Esophagus muscularis mucosa (tissue), 4 donors: ENCODE data around the gene KMT2D. TPM values are rescaled to one million over a fixed set of nuclear protein-coding genes. Genes with fewer than 3 reads are reported as not detected.

ENCODE experiments used
- DNase-seq: peaks from one replicate; pipeline ENCODE4 v3.0.0-alpha.2; 2017; ENCODE audit errors: extremely low spot score
- H3K27ac ChIP-seq, 4 donors: fragments of 200-600 bp; sonication (generic); replicated peaks in 1 of 4; 1 replicate in 3 of 4; 2 replicates in 1 of 4; pipeline ENCODE4 v1.5.1; 2016 to 2019; ENCODE audit warnings: mild to moderate bottlenecking in 1 of 4
- H3K27me3 ChIP-seq, 4 donors: fragments of 200-600 bp; sonication (generic); one replicate each; pipeline versions ENCODE4 v1.5.1 to v1.6.0; 2016 to 2019
- H3K36me3 ChIP-seq, 4 donors: fragments of 200-600 bp; sonication (generic); one replicate each; pipeline ENCODE4 v1.5.1; 2016 to 2019
- H3K4me1 ChIP-seq, 4 donors: fragments of 200-600 bp; sonication (generic); one replicate each; pipeline ENCODE4 v1.5.1; 2016 to 2019
- H3K4me3 ChIP-seq, 4 donors: fragments of 200-600 bp; sonication (generic); 1 replicate in 2 of 4; 2 replicates in 2 of 4; pipeline ENCODE4 v1.5.1; 2016 to 2019; ENCODE audit warnings: mild to moderate bottlenecking in 4 of 4, moderate library complexity in 1 of 4
- H3K9me3 ChIP-seq, 4 donors: fragments of 200-600 bp; sonication (generic); 1 replicate in 3 of 4; 2 replicates in 1 of 4; pipeline ENCODE4 v1.5.1; 2016 to 2019
- EP300 ChIP-seq: sonication (generic); formaldehyde crosslinking; IDR thresholded peaks from one replicate; pipeline ENCODE4 v1.6.1; 2017; ENCODE audit warnings: antibody characterized with exemption
- POLR2A ChIP-seq: fragments of 450-650 bp; IDR thresholded peaks from one replicate; pipeline ENCODE4 v1.6.1; 2017; ENCODE audit warnings: antibody characterized with exemption, moderate library complexity, mild to moderate bottlenecking, low read depth
- POLR2AphosphoS5 ChIP-seq, 2 donors: sonication (generic); formaldehyde crosslinking; IDR thresholded peaks; one replicate each; pipeline ENCODE4 v1.6.1; 2017; ENCODE audit warnings: antibody characterized with exemption in 2 of 2
- WGBS: methylation state at CpG from one replicate; pipeline ENCODE4 v1.1.5; 2018; 5-methylcytosine and 5-hydroxymethylcytosine counted together
- intact Hi-C: fragments of 100-400 bp; cut with DNase I; formaldehyde crosslinking; loops from one replicate; pipeline ENCODE4 v1.15.1; 2023
- total RNA-seq, 4 donors: library from RNA; depleted of rRNA; stranded (reverse); fragments of >200 nt; gene quantifications; one replicate each; pipeline versions ENCODE4 v1.1.0 to v1.2.1, GENCODE V29; 2016
- TF ChIP-seq, protein P1 (sequence below), 3 experiments: fragments of 200-600 bp in 2 of 3; fragments of 450-650 bp in 1 of 3; sonication (generic) in 2 of 3; IDR thresholded peaks; one replicate each; pipeline ENCODE4 v1.5.1; 2017 to 2019; ENCODE audit warnings: antibody characterized with exemption in 3 of 3, mild to moderate bottlenecking in 2 of 3, moderate library complexity in 1 of 3

Gene KMT2D
- total RNA-seq, 4 donors from 2014 or later: 47.2 to 85.2 (median 76.2) TPM

DNA sequence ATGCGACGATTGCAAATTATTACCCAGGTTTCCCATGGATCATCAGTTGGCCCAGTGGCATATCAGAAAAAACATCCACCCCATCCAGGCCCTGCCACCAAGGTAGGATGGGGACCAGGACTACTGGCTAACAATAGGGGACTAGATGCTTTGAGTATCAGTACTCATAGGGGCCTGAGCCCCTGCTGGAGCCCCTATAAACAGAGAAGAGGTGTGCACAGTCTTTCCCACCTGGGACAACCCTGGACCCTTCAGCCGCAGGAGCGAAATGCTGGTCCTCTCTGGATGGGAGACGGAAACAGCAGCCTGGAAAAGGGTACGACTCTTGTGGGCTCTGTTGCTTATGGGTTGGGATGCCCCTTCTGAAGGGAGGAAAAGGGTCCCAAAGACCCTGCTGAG is 28.3 kb upstream of the KMT2D start:
- TF ChIP-seq POLR2A (no peak), EP300 (no peak), POLR2AphosphoS5 (IDR thresholded peaks at IDR 0.05) (no peak)
- TF ChIP-seq, protein P1, sequence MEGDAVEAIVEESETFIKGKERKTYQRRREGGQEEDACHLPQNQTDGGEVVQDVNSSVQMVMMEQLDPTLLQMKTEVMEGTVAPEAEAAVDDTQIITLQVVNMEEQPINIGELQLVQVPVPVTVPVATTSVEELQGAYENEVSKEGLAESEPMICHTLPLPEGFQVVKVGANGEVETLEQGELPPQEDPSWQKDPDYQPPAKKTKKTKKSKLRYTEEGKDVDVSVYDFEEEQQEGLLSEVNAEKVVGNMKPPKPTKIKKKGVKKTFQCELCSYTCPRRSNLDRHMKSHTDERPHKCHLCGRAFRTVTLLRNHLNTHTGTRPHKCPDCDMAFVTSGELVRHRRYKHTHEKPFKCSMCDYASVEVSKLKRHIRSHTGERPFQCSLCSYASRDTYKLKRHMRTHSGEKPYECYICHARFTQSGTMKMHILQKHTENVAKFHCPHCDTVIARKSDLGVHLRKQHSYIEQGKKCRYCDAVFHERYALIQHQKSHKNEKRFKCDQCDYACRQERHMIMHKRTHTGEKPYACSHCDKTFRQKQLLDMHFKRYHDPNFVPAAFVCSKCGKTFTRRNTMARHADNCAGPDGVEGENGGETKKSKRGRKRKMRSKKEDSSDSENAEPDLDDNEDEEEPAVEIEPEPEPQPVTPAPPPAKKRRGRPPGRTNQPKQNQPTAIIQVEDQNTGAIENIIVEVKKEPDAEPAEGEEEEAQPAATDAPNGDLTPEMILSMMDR (IDR thresholded peaks at IDR 0.05): no peak
- Histone ChIP-seq H3K36me3 (no peaks in the 10 kb centered on the region), H3K4me1 (peaks cover 46 to 67% (median 63%) of the 10 kb centered on the region in 4 donors), H3K27ac (no peak overlapping the region), H3K27me3 (peaks cover 0 to 56% (median 43%) of the 10 kb centered on the region in 4 donors), H3K9me3 (no peaks in the 10 kb centered on the region), H3K4me3 (no peak overlapping the region)
- intact Hi-C loops: loop anchor here (5.0 kb wide), 1 partner anchor 33 kb away; no protein-coding TSS in a partner anchor
- 67% methylated on average over 6 of the region's 6 CpGs for WGBS
- DNase-seq: no peak

- Histone ChIP-seq H3K36me3 (no peaks in the 10 kb centered on the region), H3K4me3 (peak overlapping the region; percentile 20 to 34 (median 20)), H3K9me3 (no peaks in the 10 kb centered on the region), H3K27me3 (peaks cover 0 to 50% (median 37%) of the 10 kb centered on the region in 4 donors), H3K4me1 (peaks cover 42 to 62% (median 57%) of the 10 kb centered on the region in 4 donors), H3K27ac (no peak overlapping the region)
- intact Hi-C loops: loop anchor here (5.0 kb wide), 1 partner anchor 34 kb away; no protein-coding TSS in a partner anchor
- no peak for DNase-seq
- WGBS: 5% methylated on average over 10 of the region's 18 CpGs
- TF ChIP-seq, protein P1 (IDR thresholded peaks at IDR 0.05): peak; percentile 85 to 98 (median 88)
- TF ChIP-seq POLR2A: no peak
- TF ChIP-seq POLR2AphosphoS5 (IDR thresholded peaks at IDR 0.05): peak; percentile 5 to 75
Measured at GRCh38 chr12:49088150-49088931, 27.7 kb upstream of the KMT2D start.

- DNase-seq: no peak
- peaks cover 27 to 41% (median 37%) of the 10 kb centered on the region in 4 donors for H3K4me1 ChIP-seq
- H3K9me3 ChIP-seq: no peaks in the 10 kb centered on the region
- intact Hi-C loops: loop anchor here (5.0 kb wide), 1 partner anchor 36 kb away; no protein-coding TSS in a partner anchor
- 56% methylated on average over 3 of the region's 3 CpGs for WGBS
- H3K27me3 ChIP-seq: peaks cover 0 to 28% (median 17%) of the 10 kb centered on the region in 4 donors
- H3K4me3 ChIP-seq: no peak overlapping the region
- TF ChIP-seq, protein P1 (IDR thresholded peaks at IDR 0.05): no peak
- TF ChIP-seq EP300 (no peak), POLR2AphosphoS5 (IDR thresholded peaks at IDR 0.05) (no peak), POLR2A (no peak)
- H3K36me3 ChIP-seq: no peaks in the 10 kb centered on the region
- peak overlapping the region in 2 of 4 donors; percentile 10 to 40 for H3K27ac ChIP-seq
Measured at GRCh38 chr12:49086116-49086515, 25.5 kb upstream of the KMT2D start.

DNA sequence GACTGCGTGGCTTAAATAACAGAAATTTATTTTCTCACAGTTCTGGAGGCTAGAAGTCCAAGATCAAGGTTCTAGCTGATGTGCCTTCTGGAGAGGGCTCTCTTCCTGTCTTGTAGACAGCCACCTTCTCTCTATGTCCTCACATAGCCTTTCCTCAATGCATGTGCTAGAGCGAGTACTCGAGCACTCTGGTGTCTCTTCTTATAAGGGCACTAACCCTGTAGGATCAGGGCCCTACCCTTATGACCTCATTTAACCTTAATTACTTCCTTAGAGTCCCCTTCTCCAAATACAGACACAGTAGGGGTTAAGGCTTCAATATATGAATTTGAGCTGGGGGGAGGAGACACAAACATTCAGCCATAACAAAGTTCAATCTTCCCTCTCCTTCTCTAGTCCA is 23.8 kb upstream of the KMT2D start:
- H3K36me3 ChIP-seq: no peaks in the 10 kb centered on the region
- TF ChIP-seq EP300 (no peak), POLR2AphosphoS5 (IDR thresholded peaks at IDR 0.05) (no peak), POLR2A (no peak)
- TF ChIP-seq, protein P1 (IDR thresholded peaks at IDR 0.05): no peak
- H3K27ac ChIP-seq: no peak overlapping the region
- peaks cover 10 to 24% (median 20%) of the 10 kb centered on the region in 4 donors for H3K4me1 ChIP-seq
- intact Hi-C loops: no loop called here
- peaks cover 0 to 11% (median 4%) of the 10 kb centered on the region in 4 donors for H3K27me3 ChIP-seq
- no peaks in the 10 kb centered on the region for H3K9me3 ChIP-seq
- no peak overlapping the region for H3K4me3 ChIP-seq
- no peak for DNase-seq
- WGBS: 98% methylated on average over 3 of the region's 3 CpGs
